Vagina (tissue), 2 donors: ENCODE results near the gene LTBR. TPM values are rescaled to one million over a fixed set of nuclear protein-coding genes. Genes with fewer than 3 reads are reported as not detected.
"Not testable (repeated sequence)": the region's sequence is repeated elsewhere in the genome, so short reads cannot be mapped to it uniquely, and the experiment has no call there.

Experiments used
- DNase-seq, 2 donors: peaks; one replicate each; pipeline ENCODE4 v3.0.0-alpha.2; 2017; ENCODE audit errors: extremely low spot score in 2 of 2
- H3K27ac ChIP-seq: fragments of 200-600 bp; sonication (generic); one replicate; pipeline ENCODE4 v1.5.1; 2019
- H3K27me3 ChIP-seq: fragments of 200-600 bp; sonication (generic); one replicate; pipeline ENCODE4 v1.5.1; 2019
- H3K36me3 ChIP-seq, 2 donors: fragments of 200-600 bp; sonication (generic); one replicate each; pipeline ENCODE4 v1.5.1; 2017 to 2019
- H3K4me1 ChIP-seq: fragments of 200-600 bp; sonication (generic); one replicate; pipeline ENCODE4 v1.5.1; 2019
- H3K4me3 ChIP-seq, 2 donors: fragments of 200-600 bp; sonication (generic); 1 replicate in 1 of 2; 2 replicates in 1 of 2; pipeline ENCODE4 v1.5.1; 2016 to 2019
- H3K9me3 ChIP-seq: fragments of 200-600 bp; sonication (generic); one replicate; pipeline ENCODE4 v1.5.1; 2019
- POLR2A ChIP-seq, 2 donors: fragments of 450-650 bp; IDR thresholded peaks; one replicate each; pipeline ENCODE4 v1.6.1; 2017; ENCODE audit warnings: antibody characterized with exemption in 2 of 2, mild to moderate bottlenecking in 2 of 2, moderate library complexity in 2 of 2
- POLR2AphosphoS5 ChIP-seq, 2 donors: sonication (generic); formaldehyde crosslinking; IDR thresholded peaks; one replicate each; pipeline ENCODE4 v1.9.0; 2017; ENCODE audit warnings: antibody characterized with exemption in 2 of 2, mild to moderate bottlenecking in 2 of 2, low read depth in 1 of 2; ENCODE audit not compliant: insufficient read depth in 1 of 2
- intact Hi-C: fragments of 100-400 bp; cut with DNase I; formaldehyde crosslinking; loops from one replicate; pipeline ENCODE4 v1.15.1; 2023
- total RNA-seq: library from RNA; depleted of rRNA; stranded (reverse); fragments of >200 nt; gene quantifications from one replicate; pipeline ENCODE4 v1.2.3, GENCODE V29; 2016
- TF ChIP-seq, protein P1 (sequence below), 3 experiments: fragments of 450-650 bp in 2 of 3; fragments of 200-600 bp in 1 of 3; sonication (generic) in 1 of 3; IDR thresholded peaks; one replicate each; pipeline ENCODE4 v1.5.1; 2017 to 2019; ENCODE audit warnings: antibody characterized with exemption in 3 of 3, mild to moderate bottlenecking in 2 of 3, moderate library complexity in 2 of 3

Gene LTBR
- total RNA-seq, 1 donor from 2014 or later, result 146 TPM

DNA sequence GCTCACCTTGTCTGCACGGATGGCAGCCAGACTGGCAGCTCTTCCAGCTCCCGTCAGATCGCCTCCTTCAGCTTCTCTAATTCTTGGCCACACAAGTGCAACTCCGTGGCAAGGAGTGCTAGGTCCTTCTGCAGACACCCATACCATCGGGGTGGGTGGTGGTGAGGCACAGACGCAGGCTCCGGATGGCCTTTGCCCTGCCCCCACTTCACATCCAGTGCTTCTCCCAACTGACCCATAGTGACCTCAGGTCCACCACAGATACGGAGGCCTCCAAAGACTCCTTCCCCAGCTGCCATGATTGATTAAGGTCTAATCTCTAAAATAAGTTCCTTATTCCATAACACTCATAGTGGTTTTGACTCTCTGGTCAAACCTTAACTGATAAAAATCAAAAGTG is 40.9 kb downstream of the LTBR start:
- Histone ChIP-seq H3K4me1 (peaks cover 4% of the 10 kb centered on the region), H3K27me3 (no peaks in the 10 kb centered on the region), H3K4me3 (no peak overlapping the region), H3K9me3 (no peaks in the 10 kb centered on the region), H3K27ac (no peak overlapping the region), H3K36me3 (no peaks in the 10 kb centered on the region)
- intact Hi-C loops, result loop anchor here (5.0 kb wide), 2 partner anchors 37 to 112 kb away; no protein-coding TSS in a partner anchor
- DNase-seq, result no peak
- no peak for TF ChIP-seq POLR2AphosphoS5 (IDR thresholded peaks at IDR 0.05; ENCODE audit: insufficient read depth in 1 of 2, low read depth in 1 of 2)

DNA sequence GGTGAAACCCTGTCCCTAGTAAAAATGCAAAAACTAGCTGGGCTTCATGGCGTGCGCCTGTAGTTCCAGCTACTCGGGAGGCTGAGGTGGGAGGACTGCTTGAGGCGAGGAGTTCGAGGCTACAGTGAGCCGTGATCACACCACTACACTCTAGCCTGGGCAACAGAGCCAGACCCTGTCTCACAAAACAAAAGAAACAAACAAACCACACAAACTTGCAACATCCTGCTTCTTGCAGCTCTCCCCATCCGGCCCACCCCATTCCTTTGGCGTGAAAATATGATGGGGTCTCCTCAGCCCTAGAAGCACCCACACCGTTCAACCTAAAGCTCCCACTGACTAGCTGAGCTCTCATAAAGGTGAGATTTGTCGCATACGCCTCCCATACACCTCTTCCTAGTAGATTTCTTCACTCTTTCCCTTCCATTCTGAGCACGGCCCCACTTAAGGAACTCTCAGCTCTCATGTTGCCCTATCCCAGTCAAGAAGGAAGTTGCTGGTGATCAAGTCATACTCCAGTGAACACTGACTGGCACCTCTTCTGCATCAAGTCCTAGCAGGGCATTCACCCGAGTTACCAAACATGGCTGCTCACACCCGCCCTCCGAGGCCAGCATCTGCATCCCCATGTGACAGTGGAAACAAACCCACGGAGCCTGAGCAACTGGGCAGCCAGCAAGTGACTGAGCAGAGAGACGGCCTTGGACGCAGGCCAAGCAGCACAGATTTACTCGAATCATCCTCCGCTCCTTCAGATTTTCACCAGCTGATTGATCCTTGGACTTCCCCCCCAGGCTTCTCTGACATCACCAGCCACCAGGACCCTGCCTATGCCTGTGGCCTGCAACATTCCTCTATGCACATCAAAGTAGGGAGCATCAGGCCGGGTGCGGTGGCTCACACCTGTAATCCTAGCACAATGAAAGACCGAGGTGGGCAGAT is 41.9 kb downstream of the LTBR start:
- no peak for DNase-seq
- Histone ChIP-seq H3K27me3 (no peaks in the 10 kb centered on the region), H3K4me3 (no peak overlapping the region), H3K4me1 (peaks cover 12% of the 10 kb centered on the region), H3K9me3 (no peaks in the 10 kb centered on the region), H3K27ac (no peak overlapping the region), H3K36me3 (no peaks in the 10 kb centered on the region)
- TF ChIP-seq POLR2A (IDR thresholded peaks at IDR 0.05) (no peak), POLR2AphosphoS5 (IDR thresholded peaks at IDR 0.05; ENCODE audit: insufficient read depth in 1 of 2, low read depth in 1 of 2) (no peak)
- TF ChIP-seq, protein P1, sequence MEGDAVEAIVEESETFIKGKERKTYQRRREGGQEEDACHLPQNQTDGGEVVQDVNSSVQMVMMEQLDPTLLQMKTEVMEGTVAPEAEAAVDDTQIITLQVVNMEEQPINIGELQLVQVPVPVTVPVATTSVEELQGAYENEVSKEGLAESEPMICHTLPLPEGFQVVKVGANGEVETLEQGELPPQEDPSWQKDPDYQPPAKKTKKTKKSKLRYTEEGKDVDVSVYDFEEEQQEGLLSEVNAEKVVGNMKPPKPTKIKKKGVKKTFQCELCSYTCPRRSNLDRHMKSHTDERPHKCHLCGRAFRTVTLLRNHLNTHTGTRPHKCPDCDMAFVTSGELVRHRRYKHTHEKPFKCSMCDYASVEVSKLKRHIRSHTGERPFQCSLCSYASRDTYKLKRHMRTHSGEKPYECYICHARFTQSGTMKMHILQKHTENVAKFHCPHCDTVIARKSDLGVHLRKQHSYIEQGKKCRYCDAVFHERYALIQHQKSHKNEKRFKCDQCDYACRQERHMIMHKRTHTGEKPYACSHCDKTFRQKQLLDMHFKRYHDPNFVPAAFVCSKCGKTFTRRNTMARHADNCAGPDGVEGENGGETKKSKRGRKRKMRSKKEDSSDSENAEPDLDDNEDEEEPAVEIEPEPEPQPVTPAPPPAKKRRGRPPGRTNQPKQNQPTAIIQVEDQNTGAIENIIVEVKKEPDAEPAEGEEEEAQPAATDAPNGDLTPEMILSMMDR (IDR thresholded peaks at IDR 0.05), result no peak
- intact Hi-C loops, result loop anchor here (5.0 kb wide), 1 partner anchor 36 kb away; no protein-coding TSS in a partner anchor

DNA sequence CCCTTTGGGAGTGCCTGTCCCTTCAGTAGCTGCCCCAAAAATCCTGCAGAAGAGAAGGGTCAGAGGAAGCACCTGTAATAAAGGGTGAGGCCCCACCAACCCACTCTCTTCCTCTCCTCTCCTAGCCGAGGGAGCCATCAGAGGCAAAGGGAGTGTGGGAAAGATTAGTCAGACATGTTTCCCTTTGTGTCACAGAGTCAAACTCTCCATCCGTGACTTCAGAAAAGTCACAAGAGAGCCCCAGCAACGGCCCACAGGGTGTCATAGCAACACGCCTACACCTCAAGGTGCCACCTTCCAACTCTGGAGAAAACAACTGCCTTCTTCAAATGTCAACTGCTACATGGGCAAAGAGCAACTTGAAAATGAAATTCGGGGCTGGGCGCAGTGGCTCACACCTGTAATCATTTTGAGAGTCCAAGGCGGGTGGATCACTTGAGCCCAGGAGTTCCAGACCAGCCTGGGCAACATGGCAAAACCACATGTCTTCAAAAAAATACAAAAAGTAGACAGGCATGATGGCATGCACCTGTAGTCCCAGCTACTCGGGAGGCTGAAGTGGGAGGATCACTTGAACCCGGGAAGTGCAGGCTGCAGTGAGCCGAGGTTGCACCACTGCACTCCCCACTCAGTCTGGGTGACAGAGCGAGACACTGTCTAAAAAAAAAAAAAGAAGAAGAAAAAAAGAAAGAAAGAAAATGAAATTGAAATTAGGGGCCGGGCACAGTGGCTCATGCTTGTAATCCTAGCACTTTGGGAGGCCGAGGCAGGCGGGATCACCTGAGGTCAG is 43.1 kb downstream of the LTBR start:
- TF ChIP-seq, protein P1 (IDR thresholded peaks at IDR 0.05), result no peak
- TF ChIP-seq POLR2AphosphoS5 (IDR thresholded peaks at IDR 0.05; ENCODE audit: insufficient read depth in 1 of 2, low read depth in 1 of 2) (no peak), POLR2A (IDR thresholded peaks at IDR 0.05) (no peak)
- Histone ChIP-seq H3K27ac (no peak overlapping the region), H3K36me3 (no peaks in the 10 kb centered on the region), H3K4me1 (peaks cover 20% of the 10 kb centered on the region), H3K9me3 (no peaks in the 10 kb centered on the region), H3K4me3 (no peak overlapping the region), H3K27me3 (no peaks in the 10 kb centered on the region)
- intact Hi-C loops, result loop anchor here (5.0 kb wide), 1 partner anchor 35 kb away; no protein-coding TSS in a partner anchor
- DNase-seq, result no peak

DNA sequence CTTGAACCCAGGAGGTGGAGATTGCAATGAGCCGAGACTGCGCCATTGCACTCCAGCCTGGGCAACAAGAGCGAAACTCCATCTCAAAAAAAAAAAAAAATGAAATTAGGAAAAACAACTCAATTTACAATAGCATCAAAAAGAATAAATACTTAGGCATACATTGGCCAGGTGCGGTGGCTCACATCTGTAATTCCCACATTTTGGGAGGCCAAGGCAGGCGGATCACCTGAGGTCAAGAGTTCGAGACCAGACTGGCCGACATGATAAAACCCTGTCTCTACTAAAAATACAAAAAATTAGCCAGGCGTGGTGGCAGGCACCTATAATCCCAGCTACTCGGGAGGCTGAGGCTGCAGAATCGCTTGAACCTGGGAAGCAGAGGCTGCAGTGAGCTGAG is 43.8 kb downstream of the LTBR start:
- peaks cover 20% of the 10 kb centered on the region for H3K4me1 ChIP-seq
- H3K27ac ChIP-seq, H3K9me3 ChIP-seq, H3K36me3 ChIP-seq, DNase-seq, H3K27me3 ChIP-seq, H3K4me3 ChIP-seq: not testable (repeated sequence)
- intact Hi-C loops, result loop anchor here (5.0 kb wide), 1 partner anchor 35 kb away; no protein-coding TSS in a partner anchor

DNA sequence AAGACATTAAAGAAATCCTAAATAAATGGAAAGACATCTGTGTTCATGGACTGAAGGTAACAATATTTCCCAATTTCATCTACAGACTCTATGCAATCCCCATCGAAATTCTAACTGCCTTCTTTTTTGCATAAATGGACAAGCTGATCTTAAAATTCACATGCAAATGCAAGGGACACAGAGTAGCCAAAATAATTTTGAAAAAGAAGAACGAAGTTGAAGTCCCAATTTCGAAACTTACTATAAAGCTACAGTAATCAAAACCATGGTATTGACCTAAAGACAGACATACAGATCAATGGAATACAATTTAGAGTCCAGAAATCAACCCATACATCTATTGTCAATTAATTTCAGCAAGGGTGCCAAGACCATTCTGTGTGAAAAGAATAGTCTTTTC is 44.4 kb downstream of the LTBR start:
- no peak for TF ChIP-seq POLR2AphosphoS5 (IDR thresholded peaks at IDR 0.05; ENCODE audit: insufficient read depth in 1 of 2, low read depth in 1 of 2)
- TF ChIP-seq, protein P1 (IDR thresholded peaks at IDR 0.05), result no peak
- TF ChIP-seq POLR2A (IDR thresholded peaks at IDR 0.05), result no peak
- Histone ChIP-seq H3K4me1 (peaks cover 20% of the 10 kb centered on the region), H3K27ac (no peak overlapping the region), H3K36me3 (no peaks in the 10 kb centered on the region), H3K9me3 (no peaks in the 10 kb centered on the region), H3K27me3 (no peaks in the 10 kb centered on the region), H3K4me3 (no peak overlapping the region)
- intact Hi-C loops, result loop anchor here (5.0 kb wide), 1 partner anchor 34 kb away; no protein-coding TSS in a partner anchor
- DNase-seq, result no peak
